GM23338 (cell line): ENCODE measurements around the gene CHN1. TPM values are rescaled to one million over a fixed set of nuclear protein-coding genes. Genes with fewer than 3 reads are reported as not detected.

Experiments
- ATAC-seq: fragments of 200-7000 bp; cut with Tn5 transposase; 3 replicates; pipeline ENCODE4 v1.9.1; 2020
- DNase-seq: peaks from one replicate; pipeline ENCODE4 v3.0.0-alpha.2; 2015; ENCODE audit warnings: low spot score
- H2AFZ ChIP-seq: fragments of 200-600 bp; sonication (generic); 2 replicates; pipeline ENCODE4 v1.8.0; 2016; ENCODE audit warnings: antibody characterized with exemption, mild to moderate bottlenecking, moderate library complexity
- H3F3A ChIP-seq: fragments of 200-600 bp; sonication (generic); replicated peaks from 2 replicates; pipeline ENCODE4 v1.8.0; 2017; ENCODE audit warnings: antibody characterized with exemption, mixed run types, low read depth
- H3K27ac ChIP-seq: fragments of 200-600 bp; sonication (generic); 2 replicates; pipeline ENCODE4 v1.6.1; 2016; ENCODE audit warnings: low read depth
- H3K27me3 ChIP-seq: fragments of 200-600 bp; sonication (generic); 2 replicates; pipeline ENCODE4 v1.8.0; 2016; ENCODE audit warnings: mild to moderate bottlenecking, mixed run types, moderate library complexity; ENCODE audit not compliant: insufficient read depth
- H3K36me3 ChIP-seq: fragments of 200-600 bp; sonication (generic); 2 replicates; pipeline ENCODE4 v1.8.0; 2016; ENCODE audit warnings: mild to moderate bottlenecking; ENCODE audit not compliant: insufficient read depth
- H3K4me1 ChIP-seq: fragments of 200-600 bp; sonication (generic); 2 replicates; pipeline ENCODE4 v1.8.0; 2016; ENCODE audit warnings: mild to moderate bottlenecking, moderate library complexity; ENCODE audit not compliant: insufficient read depth
- H3K4me2 ChIP-seq: fragments of 200-600 bp; sonication (generic); 2 replicates; pipeline ENCODE4 v1.7.1; 2017; ENCODE audit warnings: mixed run types
- H3K4me3 ChIP-seq: fragments of 200-600 bp; sonication (generic); 2 replicates; pipeline ENCODE4 v1.6.1; 2016; ENCODE audit warnings: mixed run types
- H3K79me2 ChIP-seq: fragments of 200-600 bp; sonication (generic); replicated peaks from 2 replicates; pipeline ENCODE4 v1.8.0; 2017; ENCODE audit warnings: mild to moderate bottlenecking; ENCODE audit not compliant: insufficient read depth
- H3K9me2 ChIP-seq: fragments of 200-600 bp; sonication (generic); 2 replicates; pipeline ENCODE4 v1.8.0; 2017; ENCODE audit not compliant: insufficient read depth
- H4K20me1 ChIP-seq: fragments of 200-600 bp; sonication (generic); replicated peaks from 2 replicates; pipeline ENCODE4 v1.8.0; 2017; ENCODE audit warnings: mild to moderate bottlenecking; ENCODE audit not compliant: insufficient read depth
- H3K27ac Mint-ChIP-seq: 2 replicates; pipeline ENCODE4 v1.8.0; 2020; ENCODE audit warnings: inconsistent platforms, mild to moderate bottlenecking, moderate library complexity, mixed read lengths
- H3K27me3 Mint-ChIP-seq: 3 replicates; pipeline ENCODE4 v1.8.0; 2022; ENCODE audit warnings: low read depth, mild to moderate bottlenecking, moderate library complexity, mixed read lengths, inconsistent platforms; ENCODE audit not compliant: insufficient read depth, poor library complexity
- H3K36me3 Mint-ChIP-seq: 3 replicates; pipeline ENCODE4 v1.8.0; 2021; ENCODE audit warnings: low read depth, mild to moderate bottlenecking, inconsistent platforms, moderate library complexity, mixed read lengths
- H3K4me1 Mint-ChIP-seq: 3 replicates; pipeline ENCODE4 v1.8.0; 2020; ENCODE audit warnings: mild to moderate bottlenecking, inconsistent platforms, mixed read lengths
- H3K4me3 Mint-ChIP-seq: 3 replicates; pipeline ENCODE4 v1.8.0; 2021; ENCODE audit warnings: moderate library complexity, mild to moderate bottlenecking, inconsistent platforms, mixed read lengths
- H3K9me3 Mint-ChIP-seq: 3 replicates; pipeline ENCODE4 v1.8.0; 2020; ENCODE audit warnings: moderate library complexity, mild to moderate bottlenecking, inconsistent platforms, mixed read lengths
- EZH2phosphoT487 ChIP-seq: fragments of 200-600 bp; sonication (generic); IDR thresholded peaks from one replicate; pipeline ENCODE4 v1.8.1; 2018; ENCODE audit warnings: antibody characterized with exemption; ENCODE audit not compliant: unreplicated experiment
- JUNB ChIP-seq: IDR thresholded peaks from one replicate; pipeline ENCODE4 v1.6.1; 2016; ENCODE audit warnings: antibody characterized with exemption; ENCODE audit not compliant: unreplicated experiment
- NANOG ChIP-seq: IDR thresholded peaks from 2 replicates; pipeline ENCODE4 v1.6.1; 2016; ENCODE audit warnings: antibody characterized with exemption, borderline replicate concordance
- POLR2AphosphoS5 ChIP-seq: IDR thresholded peaks from 2 replicates; pipeline ENCODE4 v1.6.1; 2016; ENCODE audit warnings: antibody characterized with exemption, low read depth
- ZNF331 ChIP-seq: fragments of 250-450 bp; sonication (Bioruptor Pico); IDR thresholded peaks from 2 replicates; pipeline ENCODE4 v1.5.0; 2020; ENCODE audit warnings: low read depth, mild to moderate bottlenecking, moderate library complexity
- polyA plus RNA-seq: library from polyadenylated mRNA; unstranded; fragments of >200 nt; fragmentation: Nextera tagmentation; extraction: Ambion mirVana; gene quantifications from 2 replicates; pipeline ENCODE4 v1.2.1, GENCODE V29; 2016
- total RNA-seq: library from RNA; depleted of rRNA; stranded (reverse); fragments of >200 nt; shearing (Covaris generic); gene quantifications from 2 replicates; pipeline ENCODE4 v1.2.3, GENCODE V29; 2014
- TF ChIP-seq, protein P1 (sequence below): fragments of 250-450 bp; sonication (Bioruptor Pico); IDR thresholded peaks from 2 replicates; pipeline ENCODE4 v1.5.0; 2020; ENCODE audit warnings: mild to moderate bottlenecking, moderate library complexity
- TF ChIP-seq, protein P2 (sequence below): IDR thresholded peaks from one replicate; pipeline ENCODE4 v1.6.1; 2018; ENCODE audit warnings: antibody characterized with exemption; ENCODE audit not compliant: unreplicated experiment

Gene CHN1
- total and polyA plus RNA-seq, 2 experiments from 2014 or later: 28.1 to 36.5 TPM

- Mint-ChIP-seq H3K9me3 (no peaks in the 10 kb centered on the region), H3K4me3 (no peak overlapping the region), H3K4me1 (peaks cover 16% of the 10 kb centered on the region; the same call in 2 of the 3 replicates), H3K36me3 (no peaks in the 10 kb centered on the region), H3K27me3 (peaks cover 2% of the 10 kb centered on the region), H3K27ac (no peak overlapping the region)
- H3K9me2 ChIP-seq: no peaks in the 10 kb centered on the region
- H4K20me1 ChIP-seq: no peaks in the 10 kb centered on the region
- H3K4me3 ChIP-seq: no peak overlapping the region
- no peak for TF ChIP-seq ZNF331 (CRISPR knock-in tag)
- TF ChIP-seq NANOG: no peak
- TF ChIP-seq POLR2AphosphoS5: no peak
- TF ChIP-seq, protein P1, sequence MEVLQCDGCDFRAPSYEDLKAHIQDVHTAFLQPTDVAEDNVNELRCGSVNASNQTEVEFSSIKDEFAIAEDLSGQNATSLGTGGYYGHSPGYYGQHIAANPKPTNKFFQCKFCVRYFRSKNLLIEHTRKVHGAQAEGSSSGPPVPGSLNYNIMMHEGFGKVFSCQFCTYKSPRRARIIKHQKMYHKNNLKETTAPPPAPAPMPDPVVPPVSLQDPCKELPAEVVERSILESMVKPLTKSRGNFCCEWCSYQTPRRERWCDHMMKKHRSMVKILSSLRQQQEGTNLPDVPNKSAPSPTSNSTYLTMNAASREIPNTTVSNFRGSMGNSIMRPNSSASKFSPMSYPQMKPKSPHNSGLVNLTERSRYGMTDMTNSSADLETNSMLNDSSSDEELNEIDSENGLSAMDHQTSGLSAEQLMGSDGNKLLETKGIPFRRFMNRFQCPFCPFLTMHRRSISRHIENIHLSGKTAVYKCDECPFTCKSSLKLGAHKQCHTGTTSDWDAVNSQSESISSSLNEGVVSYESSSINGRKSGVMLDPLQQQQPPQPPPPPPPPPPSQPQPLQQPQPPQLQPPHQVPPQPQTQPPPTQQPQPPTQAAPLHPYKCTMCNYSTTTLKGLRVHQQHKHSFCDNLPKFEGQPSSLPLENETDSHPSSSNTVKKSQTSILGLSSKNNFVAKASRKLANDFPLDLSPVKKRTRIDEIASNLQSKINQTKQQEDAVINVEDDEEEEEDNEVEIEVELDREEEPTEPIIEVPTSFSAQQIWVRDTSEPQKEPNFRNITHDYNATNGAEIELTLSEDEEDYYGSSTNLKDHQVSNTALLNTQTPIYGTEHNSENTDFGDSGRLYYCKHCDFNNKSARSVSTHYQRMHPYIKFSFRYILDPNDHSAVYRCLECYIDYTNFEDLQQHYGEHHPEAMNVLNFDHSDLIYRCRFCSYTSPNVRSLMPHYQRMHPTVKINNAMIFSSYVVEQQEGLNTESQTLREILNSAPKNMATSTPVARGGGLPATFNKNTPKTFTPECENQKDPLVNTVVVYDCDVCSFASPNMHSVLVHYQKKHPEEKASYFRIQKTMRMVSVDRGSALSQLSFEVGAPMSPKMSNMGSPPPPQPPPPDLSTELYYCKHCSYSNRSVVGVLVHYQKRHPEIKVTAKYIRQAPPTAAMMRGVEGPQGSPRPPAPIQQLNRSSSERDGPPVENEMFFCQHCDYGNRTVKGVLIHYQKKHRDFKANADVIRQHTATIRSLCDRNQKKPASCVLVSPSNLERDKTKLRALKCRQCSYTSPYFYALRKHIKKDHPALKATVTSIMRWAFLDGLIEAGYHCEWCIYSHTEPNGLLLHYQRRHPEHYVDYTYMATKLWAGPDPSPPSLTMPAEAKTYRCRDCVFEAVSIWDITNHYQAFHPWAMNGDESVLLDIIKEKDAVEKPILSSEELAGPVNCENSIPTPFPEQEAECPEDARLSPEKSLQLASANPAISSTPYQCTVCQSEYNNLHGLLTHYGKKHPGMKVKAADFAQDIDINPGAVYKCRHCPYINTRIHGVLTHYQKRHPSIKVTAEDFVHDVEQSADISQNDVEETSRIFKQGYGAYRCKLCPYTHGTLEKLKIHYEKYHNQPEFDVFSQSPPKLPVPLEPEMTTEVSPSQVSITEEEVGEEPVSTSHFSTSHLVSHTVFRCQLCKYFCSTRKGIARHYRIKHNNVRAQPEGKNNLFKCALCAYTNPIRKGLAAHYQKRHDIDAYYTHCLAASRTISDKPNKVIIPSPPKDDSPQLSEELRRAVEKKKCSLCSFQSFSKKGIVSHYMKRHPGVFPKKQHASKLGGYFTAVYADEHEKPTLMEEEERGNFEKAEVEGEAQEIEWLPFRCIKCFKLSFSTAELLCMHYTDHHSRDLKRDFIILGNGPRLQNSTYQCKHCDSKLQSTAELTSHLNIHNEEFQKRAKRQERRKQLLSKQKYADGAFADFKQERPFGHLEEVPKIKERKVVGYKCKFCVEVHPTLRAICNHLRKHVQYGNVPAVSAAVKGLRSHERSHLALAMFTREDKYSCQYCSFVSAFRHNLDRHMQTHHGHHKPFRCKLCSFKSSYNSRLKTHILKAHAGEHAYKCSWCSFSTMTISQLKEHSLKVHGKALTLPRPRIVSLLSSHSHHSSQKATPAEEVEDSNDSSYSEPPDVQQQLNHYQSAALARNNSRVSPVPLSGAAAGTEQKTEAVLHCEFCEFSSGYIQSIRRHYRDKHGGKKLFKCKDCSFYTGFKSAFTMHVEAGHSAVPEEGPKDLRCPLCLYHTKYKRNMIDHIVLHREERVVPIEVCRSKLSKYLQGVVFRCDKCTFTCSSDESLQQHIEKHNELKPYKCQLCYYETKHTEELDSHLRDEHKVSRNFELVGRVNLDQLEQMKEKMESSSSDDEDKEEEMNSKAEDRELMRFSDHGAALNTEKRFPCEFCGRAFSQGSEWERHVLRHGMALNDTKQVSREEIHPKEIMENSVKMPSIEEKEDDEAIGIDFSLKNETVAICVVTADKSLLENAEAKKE (CRISPR knock-in tag): no peak
- TF ChIP-seq, protein P2, sequence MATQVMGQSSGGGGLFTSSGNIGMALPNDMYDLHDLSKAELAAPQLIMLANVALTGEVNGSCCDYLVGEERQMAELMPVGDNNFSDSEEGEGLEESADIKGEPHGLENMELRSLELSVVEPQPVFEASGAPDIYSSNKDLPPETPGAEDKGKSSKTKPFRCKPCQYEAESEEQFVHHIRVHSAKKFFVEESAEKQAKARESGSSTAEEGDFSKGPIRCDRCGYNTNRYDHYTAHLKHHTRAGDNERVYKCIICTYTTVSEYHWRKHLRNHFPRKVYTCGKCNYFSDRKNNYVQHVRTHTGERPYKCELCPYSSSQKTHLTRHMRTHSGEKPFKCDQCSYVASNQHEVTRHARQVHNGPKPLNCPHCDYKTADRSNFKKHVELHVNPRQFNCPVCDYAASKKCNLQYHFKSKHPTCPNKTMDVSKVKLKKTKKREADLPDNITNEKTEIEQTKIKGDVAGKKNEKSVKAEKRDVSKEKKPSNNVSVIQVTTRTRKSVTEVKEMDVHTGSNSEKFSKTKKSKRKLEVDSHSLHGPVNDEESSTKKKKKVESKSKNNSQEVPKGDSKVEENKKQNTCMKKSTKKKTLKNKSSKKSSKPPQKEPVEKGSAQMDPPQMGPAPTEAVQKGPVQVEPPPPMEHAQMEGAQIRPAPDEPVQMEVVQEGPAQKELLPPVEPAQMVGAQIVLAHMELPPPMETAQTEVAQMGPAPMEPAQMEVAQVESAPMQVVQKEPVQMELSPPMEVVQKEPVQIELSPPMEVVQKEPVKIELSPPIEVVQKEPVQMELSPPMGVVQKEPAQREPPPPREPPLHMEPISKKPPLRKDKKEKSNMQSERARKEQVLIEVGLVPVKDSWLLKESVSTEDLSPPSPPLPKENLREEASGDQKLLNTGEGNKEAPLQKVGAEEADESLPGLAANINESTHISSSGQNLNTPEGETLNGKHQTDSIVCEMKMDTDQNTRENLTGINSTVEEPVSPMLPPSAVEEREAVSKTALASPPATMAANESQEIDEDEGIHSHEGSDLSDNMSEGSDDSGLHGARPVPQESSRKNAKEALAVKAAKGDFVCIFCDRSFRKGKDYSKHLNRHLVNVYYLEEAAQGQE: no peak
- TF ChIP-seq JUNB: no peak
- TF ChIP-seq EZH2phosphoT487: no peak
- H3F3A ChIP-seq: no peaks in the 10 kb centered on the region
- no peaks in the 10 kb centered on the region for H3K79me2 ChIP-seq
- no peaks in the 10 kb centered on the region for H3K36me3 ChIP-seq
- H3K4me1 ChIP-seq: peaks cover 5% of the 10 kb centered on the region; the same call in 1 of the 2 replicates
- H3K27ac ChIP-seq: no peak overlapping the region
- DNase-seq (no peak), ATAC-seq (no peak)
- H3K4me2 ChIP-seq: no peak overlapping the region
- H2AFZ ChIP-seq: no peak overlapping the region
- no peaks in the 10 kb centered on the region for H3K27me3 ChIP-seq
Observed at GRCh38 chr2:175026385-175026784, 21.2 kb upstream of the CHN1 start.
